Upper lobe of right lung (tissue), 1 donor: Measurements from ENCODE around the gene LPCAT1. TPM values are rescaled to one million over a fixed set of nuclear protein-coding genes. Genes with fewer than 3 reads are reported as not detected.
A peak's percentile ranks its signal among the peaks of the same experiment; 100 is the strongest.

Source experiments
- ATAC-seq: fragments of 200-7000 bp; cut with Tn5 transposase; one replicate; pipeline ENCODE4 v1.9.1; 2020; ENCODE audit warnings: mild to moderate bottlenecking, moderate library complexity
- DNase-seq: peaks from one replicate; pipeline ENCODE4 v3.0.0-alpha.2; 2020
- H3K27ac ChIP-seq: fragments of 200-600 bp; one replicate; pipeline ENCODE4 v1.8.0; 2022
- H3K27me3 ChIP-seq: fragments of 200-600 bp; one replicate; pipeline ENCODE4 v1.8.0; 2022; ENCODE audit warnings: mild to moderate bottlenecking
- H3K36me3 ChIP-seq: fragments of 200-600 bp; one replicate; pipeline ENCODE4 v1.8.0; 2022
- H3K4me1 ChIP-seq: fragments of 200-600 bp; one replicate; pipeline ENCODE4 v1.8.0; 2022
- H3K4me3 ChIP-seq: fragments of 200-600 bp; one replicate; pipeline ENCODE4 v1.8.0; 2022; ENCODE audit warnings: mild to moderate bottlenecking
- H3K9me3 ChIP-seq: fragments of 200-600 bp; one replicate; pipeline ENCODE4 v1.8.0; 2022
- CTCF ChIP-seq: fragments of 200-600 bp; IDR thresholded peaks from one replicate; pipeline ENCODE4 v1.8.0; 2022; ENCODE audit warnings: antibody characterized with exemption
- intact Hi-C: fragments of 100-400 bp; cut with DNase I; formaldehyde crosslinking; loops from one replicate; pipeline ENCODE4 v1.11.0; 2022
- total RNA-seq: library from RNA; stranded (reverse); fragmentation: NEBNext Ultra II Directional; extraction: Animal tissue kit (Norgen Biotek cat#: 25700); gene quantifications from one replicate; pipeline ENCODE4 v1.2.1, GENCODE V29; 2021
- donor health status: DM: no; HTN: yes; CAD: no; lungs with severe emphysema.

Gene LPCAT1
- total RNA-seq, 1 donor from 2014 or later: 690 TPM

GRCh38 chr5:1504069-1504595 is 19.6 kb downstream of the LPCAT1 start:
- H3K27ac ChIP-seq: peak overlapping the region; percentile 52
- H3K4me3 ChIP-seq: peak overlapping the region; percentile 0
- no peak for TF ChIP-seq CTCF
- peaks cover 23% of the 10 kb centered on the region for H3K36me3 ChIP-seq
- H3K4me1 ChIP-seq: peaks cover 77% of the 10 kb centered on the region
- H3K27me3 ChIP-seq: no peaks in the 10 kb centered on the region
- DNase-seq (no peak), ATAC-seq (no peak)
- intact Hi-C loops: no loop called here
- H3K9me3 ChIP-seq: no peaks in the 10 kb centered on the region

- ATAC-seq: peak; percentile 38
Observed at GRCh38 chr5:1503241-1504068, 20.3 kb downstream of the LPCAT1 start.

GRCh38 chr5:1502737-1503120 is 21.0 kb downstream of the LPCAT1 start:
- H3K27ac ChIP-seq: peak overlapping the region; percentile 3
- H3K36me3 ChIP-seq: peaks cover 31% of the 10 kb centered on the region
- no peaks in the 10 kb centered on the region for H3K9me3 ChIP-seq
- DNase-seq (no peak), ATAC-seq (no peak)
- intact Hi-C loops: no loop called here
- no peak for TF ChIP-seq CTCF
- H3K4me1 ChIP-seq: peaks cover 63% of the 10 kb centered on the region
- no peak overlapping the region for H3K4me3 ChIP-seq
- H3K27me3 ChIP-seq: no peaks in the 10 kb centered on the region

More at GRCh38 chr5:1503241-1504068, 20.3 kb downstream of the LPCAT1 start:
- no peak for TF ChIP-seq CTCF
- Histone ChIP-seq H3K9me3 (no peaks in the 10 kb centered on the region), H3K4me1 (peaks cover 71% of the 10 kb centered on the region), H3K27ac (peak overlapping the region; percentile 52), H3K27me3 (no peaks in the 10 kb centered on the region), H3K36me3 (peaks cover 30% of the 10 kb centered on the region), H3K4me3 (peak overlapping the region; percentile 0)
- intact Hi-C loops: no loop called here
- DNase-seq: peak; percentile 83

- ATAC-seq: peak; percentile 80
- intact Hi-C loops: no loop called here
- H3K27ac ChIP-seq: peak overlapping the region; percentile 3
- H3K36me3 ChIP-seq: peaks cover 28% of the 10 kb centered on the region
- peaks cover 64% of the 10 kb centered on the region for H3K4me1 ChIP-seq
- peak; percentile 87 for DNase-seq
- no peak overlapping the region for H3K4me3 ChIP-seq
- H3K9me3 ChIP-seq: no peaks in the 10 kb centered on the region
- no peak for TF ChIP-seq CTCF
- no peaks in the 10 kb centered on the region for H3K27me3 ChIP-seq
Observed at GRCh38 chr5:1502046-1502736, 21.6 kb downstream of the LPCAT1 start.

GRCh38 chr5:1501372-1502045 is 22.3 kb downstream of the LPCAT1 start:
- peaks cover 58% of the 10 kb centered on the region for H3K4me1 ChIP-seq
- DNase-seq (no peak), ATAC-seq (no peak)
- TF ChIP-seq CTCF: no peak
- H3K4me3 ChIP-seq: no peak overlapping the region
- no peaks in the 10 kb centered on the region for H3K27me3 ChIP-seq
- no peak overlapping the region for H3K27ac ChIP-seq
- H3K36me3 ChIP-seq: peaks cover 27% of the 10 kb centered on the region
- H3K9me3 ChIP-seq: no peaks in the 10 kb centered on the region
- intact Hi-C loops: no loop called here
